KMS-11 (cell line): Measurements from ENCODE around the gene ACSBG1.

ENCODE experiments used
- H2AFZ ChIP-seq: fragments of 200-600 bp; sonication (generic); 2 replicates; pipeline ENCODE4 v1.6.1; 2016; ENCODE audit warnings: antibody characterized with exemption, mixed run types, low read depth
- H3K27ac ChIP-seq: fragments of 200-600 bp; sonication (generic); 2 replicates; pipeline ENCODE4 v1.6.1; 2016; ENCODE audit warnings: mild to moderate bottlenecking, mixed run types
- H3K27me3 ChIP-seq: fragments of 200-600 bp; sonication (generic); 2 replicates; pipeline ENCODE4 v1.6.1; 2017; ENCODE audit warnings: mild to moderate bottlenecking, low read depth, mixed run types, moderate library complexity; ENCODE audit not compliant: insufficient read depth
- H3K36me3 ChIP-seq: fragments of 200-600 bp; sonication (generic); 2 replicates; pipeline ENCODE4 v1.6.1; 2017; ENCODE audit warnings: mild to moderate bottlenecking, mixed run types; ENCODE audit not compliant: insufficient read depth
- H3K4me1 ChIP-seq: fragments of 200-600 bp; sonication (generic); 2 replicates; pipeline ENCODE4 v1.6.1; 2016; ENCODE audit warnings: mild to moderate bottlenecking, low read depth, mixed run types; ENCODE audit not compliant: poor library complexity, severe bottlenecking
- H3K4me2 ChIP-seq: fragments of 200-600 bp; sonication (generic); 2 replicates; pipeline ENCODE4 v1.7.0; 2016; ENCODE audit warnings: mild to moderate bottlenecking, mixed run types
- H3K4me3 ChIP-seq: fragments of 200-600 bp; sonication (generic); IDR thresholded peaks from 2 replicates; pipeline ENCODE4 v1.6.1; 2017; ENCODE audit warnings: low read depth, low read length, mixed read lengths; ENCODE audit not compliant: insufficient read depth
- H3K79me2 ChIP-seq: fragments of 200-600 bp; sonication (generic); 2 replicates; pipeline ENCODE4 v1.6.1; 2016; ENCODE audit warnings: low read depth, mixed run types; ENCODE audit not compliant: insufficient read depth
- H3K9ac ChIP-seq: fragments of 200-600 bp; sonication (generic); 2 replicates; pipeline ENCODE4 v1.6.1; 2016; ENCODE audit warnings: mild to moderate bottlenecking, mixed run types
- H4K20me1 ChIP-seq: fragments of 200-600 bp; sonication (generic); 2 replicates; pipeline ENCODE4 v1.6.1; 2016; ENCODE audit warnings: mild to moderate bottlenecking, mixed run types; ENCODE audit not compliant: insufficient read depth
- TF ChIP-seq, protein P1 (sequence below): fragments of 200-600 bp; sonication (generic); conservative IDR thresholded peaks from 2 replicates; pipeline ENCODE4 v1.6.1; 2017; ENCODE audit warnings: low read depth, mild to moderate bottlenecking, antibody characterized with exemption, low read length, moderate library complexity, mixed read lengths

The ACSBG1 gene

DNA sequence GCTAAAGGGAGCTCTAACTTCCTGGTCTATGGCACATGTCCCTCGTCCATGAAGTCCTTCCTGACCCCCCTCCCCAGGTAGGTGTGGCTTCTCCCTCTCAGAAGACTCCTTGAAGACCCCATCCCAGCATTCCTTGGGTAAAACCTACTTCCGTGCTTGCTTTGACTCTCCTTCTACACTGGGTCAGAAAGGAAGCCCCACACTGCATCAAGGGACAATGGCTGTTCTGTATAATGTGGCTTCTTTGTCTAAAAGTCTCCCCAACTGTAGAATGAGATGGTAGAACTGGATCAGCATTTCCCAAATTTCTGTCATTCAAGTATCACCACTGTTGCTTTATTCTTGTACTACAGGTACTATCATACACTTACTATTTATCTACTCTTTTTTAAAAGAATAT, 26.1 kb upstream of the ACSBG1 start:
- H3K4me1 ChIP-seq: no peaks in the 10 kb centered on the region
- H3K4me2 ChIP-seq: no peak overlapping the region
- no peaks in the 10 kb centered on the region for H3K36me3 ChIP-seq
- H3K27ac ChIP-seq: no peak overlapping the region
- no peak overlapping the region for H3K4me3 ChIP-seq
- H3K79me2 ChIP-seq: no peaks in the 10 kb centered on the region
- H4K20me1 ChIP-seq: no peaks in the 10 kb centered on the region
- no peak overlapping the region for H3K9ac ChIP-seq
- no peaks in the 10 kb centered on the region for H3K27me3 ChIP-seq
- H2AFZ ChIP-seq: no peak overlapping the region
- TF ChIP-seq, protein P1, sequence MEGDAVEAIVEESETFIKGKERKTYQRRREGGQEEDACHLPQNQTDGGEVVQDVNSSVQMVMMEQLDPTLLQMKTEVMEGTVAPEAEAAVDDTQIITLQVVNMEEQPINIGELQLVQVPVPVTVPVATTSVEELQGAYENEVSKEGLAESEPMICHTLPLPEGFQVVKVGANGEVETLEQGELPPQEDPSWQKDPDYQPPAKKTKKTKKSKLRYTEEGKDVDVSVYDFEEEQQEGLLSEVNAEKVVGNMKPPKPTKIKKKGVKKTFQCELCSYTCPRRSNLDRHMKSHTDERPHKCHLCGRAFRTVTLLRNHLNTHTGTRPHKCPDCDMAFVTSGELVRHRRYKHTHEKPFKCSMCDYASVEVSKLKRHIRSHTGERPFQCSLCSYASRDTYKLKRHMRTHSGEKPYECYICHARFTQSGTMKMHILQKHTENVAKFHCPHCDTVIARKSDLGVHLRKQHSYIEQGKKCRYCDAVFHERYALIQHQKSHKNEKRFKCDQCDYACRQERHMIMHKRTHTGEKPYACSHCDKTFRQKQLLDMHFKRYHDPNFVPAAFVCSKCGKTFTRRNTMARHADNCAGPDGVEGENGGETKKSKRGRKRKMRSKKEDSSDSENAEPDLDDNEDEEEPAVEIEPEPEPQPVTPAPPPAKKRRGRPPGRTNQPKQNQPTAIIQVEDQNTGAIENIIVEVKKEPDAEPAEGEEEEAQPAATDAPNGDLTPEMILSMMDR: no peak

DNA sequence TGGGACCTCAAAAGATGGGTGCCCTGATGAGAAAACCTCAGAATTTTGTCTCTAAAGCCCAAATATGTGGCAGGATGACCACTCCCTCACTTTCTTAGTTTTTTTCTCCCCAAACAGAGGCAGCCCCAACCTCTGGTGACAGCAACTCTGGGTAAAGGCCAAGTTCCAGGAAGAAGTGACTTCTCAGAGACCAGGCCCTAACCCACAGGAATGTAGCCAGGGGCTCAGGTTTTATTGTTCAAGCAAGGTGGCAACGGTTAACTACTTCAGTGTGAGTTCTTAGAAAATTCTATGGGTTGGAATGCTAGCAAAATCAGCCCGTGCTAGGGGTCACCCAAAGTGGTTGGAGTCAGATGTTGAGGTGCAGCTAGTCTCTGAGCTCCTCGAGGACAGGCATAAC, 24.9 kb upstream of the ACSBG1 start:
- TF ChIP-seq, protein P1: no peak
- Histone ChIP-seq H2AFZ (no peak overlapping the region), H3K4me1 (no peaks in the 10 kb centered on the region), H3K36me3 (no peaks in the 10 kb centered on the region), H3K4me2 (no peak overlapping the region), H3K27me3 (no peaks in the 10 kb centered on the region), H3K4me3 (no peak overlapping the region), H4K20me1 (no peaks in the 10 kb centered on the region), H3K27ac (no peak overlapping the region), H3K9ac (no peak overlapping the region), H3K79me2 (no peaks in the 10 kb centered on the region)

DNA sequence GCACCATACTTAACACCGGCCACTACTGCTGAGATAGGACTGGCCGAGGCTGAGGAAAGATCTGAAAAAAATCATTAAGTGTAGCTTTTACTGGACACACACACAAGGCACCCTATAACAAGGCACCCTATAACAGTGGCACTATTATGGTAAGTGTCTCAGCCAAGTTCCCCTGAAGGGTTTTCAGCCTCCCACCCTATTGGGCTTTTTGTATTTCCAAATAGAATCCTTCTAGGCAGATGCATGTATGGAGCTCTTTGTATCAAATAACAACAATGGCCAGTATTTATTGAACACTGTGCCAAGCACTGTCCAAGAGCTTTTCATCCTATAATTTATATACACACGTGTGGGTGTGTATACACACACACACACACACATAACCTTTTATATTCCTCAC, 23.3 kb upstream of the ACSBG1 start:
- Histone ChIP-seq H3K27ac (no peak overlapping the region), H3K4me1 (no peaks in the 10 kb centered on the region), H3K36me3 (no peaks in the 10 kb centered on the region), H3K4me3 (no peak overlapping the region), H3K27me3 (no peaks in the 10 kb centered on the region), H4K20me1 (no peaks in the 10 kb centered on the region), H3K4me2 (no peak overlapping the region), H3K9ac (no peak overlapping the region), H3K79me2 (no peaks in the 10 kb centered on the region), H2AFZ (no peak overlapping the region)
- TF ChIP-seq, protein P1: no peak

DNA sequence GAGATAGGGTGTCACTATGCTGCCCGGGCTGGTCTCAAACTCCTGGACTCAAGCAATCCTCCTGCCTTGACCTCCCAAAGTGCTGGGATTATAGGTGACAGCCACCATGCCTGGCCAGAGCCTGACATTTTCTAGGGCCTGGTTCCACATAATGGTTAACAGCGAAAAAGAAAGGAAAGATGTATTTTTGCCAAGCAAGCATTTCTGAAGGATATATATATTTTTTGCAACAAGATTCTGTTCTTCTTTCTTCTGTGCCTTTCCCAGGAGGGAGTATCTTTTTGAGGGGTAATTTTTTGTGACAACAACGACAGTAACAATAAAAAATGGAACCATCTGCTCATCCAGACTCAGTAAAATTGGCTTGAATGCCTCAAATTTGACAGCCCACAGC, 21.7 kb upstream of the ACSBG1 start:
- Histone ChIP-seq H3K4me3 (no peak overlapping the region), H3K4me2 (no peak overlapping the region), H2AFZ (no peak overlapping the region), H3K27ac (no peak overlapping the region), H3K27me3 (no peaks in the 10 kb centered on the region), H4K20me1 (no peaks in the 10 kb centered on the region), H3K9ac (no peak overlapping the region), H3K79me2 (no peaks in the 10 kb centered on the region), H3K4me1 (no peaks in the 10 kb centered on the region), H3K36me3 (no peaks in the 10 kb centered on the region)
- TF ChIP-seq, protein P1: no peak
